Stimulated activated CD4-positive, alpha-beta T cell treated with anti-CD3 and anti-CD28 coated beads, Interleukin-2, amount 100 ng/mL, for 4 hours (primary cell): ENCODE measurements around the gene ABHD5.

Experiments
- DNase-seq: peaks from one replicate; pipeline ENCODE4 v3.0.0-alpha.2; 2020; ENCODE audit warnings: low read depth

ABHD5 gene

DNA sequence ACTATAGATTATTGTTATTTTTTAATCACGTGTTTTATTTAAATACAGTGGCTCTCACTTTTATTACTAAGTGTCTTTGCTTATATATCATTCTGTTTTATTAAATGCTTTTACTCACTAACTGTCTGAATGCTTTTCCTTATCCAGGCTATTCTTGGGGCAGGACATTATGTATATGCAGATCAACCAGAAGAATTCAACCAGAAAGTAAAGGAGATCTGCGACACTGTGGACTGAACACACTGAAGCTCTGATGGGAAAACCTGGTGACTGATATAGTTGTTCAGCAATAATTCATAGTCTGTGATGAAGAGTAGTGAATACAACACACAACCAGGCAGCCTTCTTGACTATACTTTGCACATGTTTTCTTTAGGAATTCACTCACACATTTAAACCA is 27.6 kb downstream of the ABHD5 start:
- no peak for DNase-seq

DNA sequence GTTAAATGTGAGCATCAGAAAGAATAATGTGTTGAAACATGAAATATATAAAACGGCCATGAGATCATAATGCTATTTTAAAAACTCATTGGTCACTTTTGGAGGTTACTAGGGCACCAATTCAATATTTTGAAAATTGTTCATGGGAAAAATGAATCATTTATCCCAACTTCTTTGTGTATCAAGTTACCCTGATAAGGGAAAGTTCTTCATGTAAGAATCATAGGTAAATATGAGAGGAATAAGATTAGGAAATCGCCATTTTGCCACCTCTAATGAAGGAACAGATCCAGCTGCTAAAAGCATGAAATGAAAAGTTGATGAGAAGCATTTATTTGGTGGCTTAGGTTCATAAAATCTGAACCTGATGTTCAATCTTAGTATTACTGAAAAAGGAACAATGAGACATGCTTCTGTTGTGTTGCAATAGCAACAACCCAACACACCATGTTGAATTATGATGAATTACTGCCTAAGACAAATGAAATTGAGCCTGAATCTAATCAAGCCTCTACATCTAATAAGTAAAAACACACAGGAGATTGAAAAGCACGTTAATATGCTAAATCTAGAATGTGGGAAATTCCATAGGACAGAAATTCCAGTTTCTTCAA is 32.5 kb downstream of the ABHD5 start:
- no peak for DNase-seq

GRCh38 chr3:43726521-43726920 is 35.8 kb downstream of the ABHD5 start:
- DNase-seq = no peak

- DNase-seq = no peak
Observed at GRCh38 chr3:43727930-43728329, 37.2 kb downstream of the ABHD5 start.

DNA sequence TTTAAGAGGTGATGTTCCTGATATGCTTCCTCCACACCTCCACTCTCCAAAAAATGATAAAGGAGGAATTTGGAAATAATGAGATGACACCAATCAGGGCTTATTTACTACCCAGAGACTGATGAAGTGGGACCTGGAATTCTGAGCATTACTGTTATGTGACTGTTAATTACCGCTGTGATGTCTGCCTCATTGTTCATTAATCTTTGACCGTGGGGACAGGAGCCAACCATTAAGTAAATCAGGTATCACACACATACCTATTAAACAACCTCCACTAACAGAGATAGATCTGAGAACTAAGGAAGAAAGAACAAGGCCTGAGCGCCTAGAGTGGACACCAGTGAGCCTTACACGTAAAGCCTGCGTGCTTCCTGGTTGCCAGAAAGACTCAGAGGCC is 37.7 kb downstream of the ABHD5 start:
- no peak for DNase-seq

- no peak for DNase-seq
Observed at GRCh38 chr3:43728947-43729346, 38.2 kb downstream of the ABHD5 start.

DNA sequence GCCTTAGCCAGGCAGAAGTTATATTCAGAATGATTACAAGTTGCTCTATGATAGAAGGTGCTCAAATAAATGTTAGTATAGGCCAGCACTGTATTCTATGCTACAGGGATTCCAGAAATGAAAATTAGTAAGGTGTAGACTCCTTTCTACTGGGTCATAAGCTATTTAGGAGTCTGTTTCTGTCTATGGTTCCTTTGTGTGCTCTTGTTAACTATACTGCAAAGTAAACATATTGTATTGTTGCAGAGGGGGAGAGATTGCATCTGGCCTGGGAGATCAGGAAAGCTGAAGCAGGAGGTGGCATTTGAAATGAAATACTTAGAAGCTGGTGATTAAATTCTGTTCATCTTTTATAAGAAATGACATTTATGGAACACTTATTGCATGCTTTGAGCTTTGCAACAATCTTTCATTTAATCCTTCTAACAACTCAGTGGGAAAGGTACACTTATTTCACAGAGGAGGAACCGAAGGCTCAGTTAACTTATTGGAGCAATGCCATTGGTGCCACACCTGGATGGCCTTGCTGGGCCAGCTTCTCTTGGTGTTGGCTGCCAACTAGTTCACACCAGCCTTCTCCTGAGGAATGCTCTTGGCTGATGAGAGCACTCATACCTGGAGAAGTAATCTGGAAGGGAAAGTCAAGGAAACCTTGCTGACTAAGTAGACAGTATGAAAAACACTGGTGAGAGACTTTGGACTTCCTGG is 39.1 kb downstream of the ABHD5 start:
- DNase-seq = no peak

- no peak for DNase-seq
Observed at GRCh38 chr3:43732747-43733425, 42.1 kb downstream of the ABHD5 start.

DNA sequence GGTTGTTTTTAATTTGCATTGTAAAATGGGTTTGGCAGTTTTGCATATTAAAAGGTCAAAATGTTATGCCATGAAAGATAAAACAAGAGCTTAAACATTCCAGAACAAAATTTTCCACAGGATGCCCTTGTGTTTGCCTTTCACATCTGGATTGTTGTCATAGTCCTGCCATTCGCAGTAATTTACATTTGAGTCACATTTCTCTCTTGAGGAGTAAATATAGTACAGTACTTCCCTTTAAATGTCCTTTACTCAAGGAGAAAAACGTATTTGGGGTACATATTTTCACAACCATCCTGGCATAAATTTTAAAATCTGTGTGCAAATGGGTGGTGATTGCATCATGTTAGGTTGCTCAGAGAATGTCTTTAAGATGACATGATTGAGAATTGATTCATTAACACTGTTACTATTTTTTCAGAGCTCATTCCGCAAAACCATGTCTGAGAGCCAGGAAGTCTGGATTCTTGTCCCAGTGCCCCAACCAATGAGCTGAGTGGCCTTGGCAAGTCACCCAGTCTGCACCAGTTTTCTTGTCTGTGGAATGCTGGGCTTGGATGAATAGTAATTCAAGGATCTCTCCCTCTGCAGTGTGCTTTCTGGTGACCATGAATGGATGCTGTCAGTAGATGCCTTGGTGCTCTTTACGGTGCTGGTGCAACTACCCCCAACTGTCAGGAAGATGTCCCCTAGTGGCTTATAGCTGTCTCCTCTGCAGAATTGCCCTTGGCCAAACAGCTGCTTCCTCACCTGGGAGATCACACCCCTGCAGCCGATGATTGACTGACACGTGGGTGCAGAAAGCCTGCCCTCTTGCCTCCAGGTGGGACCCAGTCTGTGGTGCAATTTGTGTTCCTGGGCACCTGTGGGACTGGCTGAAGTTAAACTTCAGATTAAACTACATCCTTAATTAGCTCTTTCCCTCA is 43.0 kb downstream of the ABHD5 start:
- DNase-seq = no peak

- no peak for DNase-seq
Observed at GRCh38 chr3:43734685-43735084, 43.9 kb downstream of the ABHD5 start.

GRCh38 chr3:43735618-43736017 is 44.9 kb downstream of the ABHD5 start:
- no peak for DNase-seq

DNA sequence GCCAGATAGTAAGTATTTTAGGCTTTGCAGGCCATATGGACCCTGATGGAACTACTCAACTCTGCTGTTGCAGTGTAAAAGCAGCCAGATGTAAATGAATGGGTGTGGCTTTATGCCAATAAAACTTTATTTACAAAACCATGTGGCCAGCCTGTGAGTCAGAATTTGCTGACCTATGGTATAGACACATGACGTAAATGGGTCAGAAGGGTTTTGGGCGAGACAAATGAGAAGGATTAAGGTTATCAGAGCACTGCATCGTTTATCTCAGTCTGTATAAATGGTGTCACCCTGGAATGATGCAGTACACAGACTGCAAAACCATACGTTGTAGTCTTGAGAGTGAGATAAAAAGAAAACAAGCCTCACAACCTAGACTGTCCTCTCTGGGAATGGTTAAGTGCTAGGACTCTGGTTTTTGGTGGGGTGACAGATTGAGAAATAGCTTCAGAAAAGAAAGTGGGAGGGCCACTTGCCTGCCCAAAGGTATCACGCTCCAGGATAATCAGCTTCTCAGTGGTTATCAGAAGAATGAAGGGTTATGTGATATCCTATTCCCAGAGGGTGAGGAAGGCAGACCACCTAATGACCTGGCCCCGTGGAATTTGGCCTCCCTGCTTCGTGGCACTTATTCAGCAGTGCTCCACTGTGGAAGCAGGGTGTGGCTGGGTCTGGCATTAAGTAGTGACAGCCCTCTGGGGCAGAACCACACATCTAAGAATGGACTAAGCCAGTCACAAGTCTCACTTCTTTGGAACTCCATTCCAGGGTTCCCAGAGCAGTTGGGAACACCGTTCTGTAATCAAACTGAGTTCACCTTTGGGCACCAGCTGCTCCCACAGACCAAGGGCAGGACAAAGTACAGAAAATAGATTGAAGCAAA is 46.1 kb downstream of the ABHD5 start:
- no peak for DNase-seq

DNA sequence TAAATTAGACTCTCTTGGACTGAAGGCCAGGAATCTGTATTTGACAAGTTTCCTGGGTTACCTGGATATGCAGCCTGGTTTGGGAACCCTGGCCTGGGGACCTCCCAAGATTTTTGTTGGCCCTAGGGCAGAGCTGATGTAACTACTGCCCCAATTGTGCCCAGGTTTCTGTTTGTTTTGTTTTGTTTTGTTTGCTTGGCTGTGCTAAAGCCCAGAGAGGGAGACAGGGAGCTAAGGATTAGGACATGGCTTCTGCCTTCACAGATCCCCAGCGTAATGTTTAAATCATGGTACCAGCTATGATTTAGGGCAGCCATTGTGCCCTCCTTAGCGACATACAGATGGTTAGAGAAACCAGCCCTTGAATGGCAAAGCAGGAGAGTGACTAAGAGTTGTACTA is 47.6 kb downstream of the ABHD5 start:
- DNase-seq = no peak

GRCh38 chr3:43742920-43743319 is 52.2 kb downstream of the ABHD5 start:
- DNase-seq = no peak

DNA sequence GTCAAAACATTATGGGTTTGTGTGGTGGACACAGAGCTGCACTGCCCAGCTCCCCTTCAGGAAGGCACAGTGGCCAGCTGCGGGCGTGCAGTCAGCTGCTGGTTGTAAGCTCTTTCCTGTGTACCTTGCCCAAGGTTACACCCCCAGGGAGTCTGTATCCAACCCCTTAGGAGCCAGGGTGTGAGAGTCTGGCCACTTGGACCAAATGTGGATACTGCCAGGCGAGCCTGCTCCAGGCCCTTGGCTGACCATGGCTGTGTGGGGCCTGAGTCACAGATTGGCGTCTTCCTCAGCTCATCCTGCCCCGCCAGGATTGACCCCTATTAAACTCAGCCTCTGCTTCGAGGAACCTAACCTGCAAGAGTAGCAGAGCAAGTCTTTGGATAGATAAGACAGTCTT is 56.9 kb downstream of the ABHD5 start:
- no peak for DNase-seq

DNA sequence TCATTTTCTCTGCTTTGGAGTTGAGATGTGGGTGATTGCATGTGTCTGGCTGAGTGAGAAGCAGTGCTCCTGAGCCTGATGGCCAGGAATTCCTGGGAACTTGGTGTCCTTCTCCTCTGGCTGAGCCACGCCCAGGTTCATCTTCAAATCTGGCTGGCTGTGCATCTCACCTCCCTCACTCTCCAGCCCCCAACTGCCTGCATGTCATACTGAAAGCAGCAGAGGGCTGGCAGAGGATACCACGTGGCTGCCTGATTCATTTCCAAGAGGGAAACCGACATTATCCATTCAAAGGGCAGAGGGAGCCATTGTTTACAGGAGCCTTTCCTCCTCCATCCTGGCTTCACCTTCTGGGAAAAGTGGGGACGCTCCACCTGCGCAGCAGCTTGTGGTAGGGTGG is 57.4 kb downstream of the ABHD5 start:
- DNase-seq = no peak

GRCh38 chr3:43748645-43749044 is 57.9 kb downstream of the ABHD5 start:
- DNase-seq = no peak

DNA sequence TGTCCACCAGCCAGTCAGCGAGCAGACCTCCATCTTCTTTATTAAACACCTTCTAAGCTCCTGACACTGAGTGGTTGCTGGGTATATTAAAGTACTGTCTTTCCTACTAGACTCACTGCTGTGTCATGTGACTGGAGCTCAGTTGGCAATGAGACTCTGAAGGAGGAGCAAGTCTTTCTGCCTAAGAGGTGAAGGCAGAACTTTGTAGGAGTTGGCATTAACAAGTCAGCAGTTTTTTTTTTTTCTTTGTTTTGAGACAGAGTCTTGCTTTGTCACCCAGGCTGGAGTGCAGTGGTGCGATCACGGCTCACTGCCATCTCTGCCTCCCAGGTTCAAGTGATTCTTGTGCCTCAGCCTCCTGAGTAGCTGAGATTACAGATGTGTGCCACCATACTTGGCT is 62.2 kb downstream of the ABHD5 start:
- DNase-seq = no peak

DNA sequence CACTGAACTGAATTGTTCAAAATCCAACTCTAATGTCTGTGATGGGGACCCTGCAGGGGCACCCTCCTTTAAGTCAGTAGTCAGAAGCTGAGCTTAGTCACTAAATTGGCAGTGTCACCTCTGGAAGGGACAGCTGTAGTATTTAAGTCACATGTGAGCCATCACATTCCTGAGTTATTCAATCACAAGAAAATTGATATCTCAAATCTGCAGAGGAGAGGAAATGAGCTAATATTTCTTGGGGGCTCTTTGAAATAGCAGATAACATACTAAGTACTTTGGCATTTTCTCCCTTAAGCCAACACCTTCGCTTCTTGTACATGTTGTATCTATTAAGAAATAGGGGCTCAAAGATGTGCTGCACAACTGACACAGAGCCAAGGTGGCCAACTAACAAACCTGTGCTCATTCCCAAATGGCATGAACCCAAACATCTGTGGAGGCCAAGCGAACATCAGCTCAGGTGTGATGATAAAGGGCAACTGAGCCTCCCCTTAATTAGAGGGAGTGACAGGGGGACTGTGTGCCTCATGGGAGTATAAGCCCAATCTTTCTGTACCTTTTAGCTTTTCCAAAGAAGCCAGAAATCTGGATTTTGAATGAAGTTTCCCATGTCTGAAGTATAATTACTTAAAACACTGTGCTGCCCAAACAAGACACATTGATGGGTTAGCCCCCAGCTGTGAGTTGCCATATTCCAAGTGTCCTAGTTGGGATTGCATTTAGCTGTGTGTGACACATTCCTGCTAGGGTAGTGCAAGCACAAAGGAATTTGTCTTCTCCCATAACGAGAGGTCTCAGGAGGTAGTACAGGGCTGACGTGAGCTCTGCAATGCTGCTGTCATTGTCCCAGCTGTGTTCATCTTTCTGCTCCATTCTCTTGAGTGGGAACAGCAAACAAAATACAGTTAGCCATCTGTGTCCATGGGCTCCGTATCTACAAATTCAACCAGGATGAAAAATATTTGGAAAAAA is 63.3 kb downstream of the ABHD5 start:
- no peak for DNase-seq

DNA sequence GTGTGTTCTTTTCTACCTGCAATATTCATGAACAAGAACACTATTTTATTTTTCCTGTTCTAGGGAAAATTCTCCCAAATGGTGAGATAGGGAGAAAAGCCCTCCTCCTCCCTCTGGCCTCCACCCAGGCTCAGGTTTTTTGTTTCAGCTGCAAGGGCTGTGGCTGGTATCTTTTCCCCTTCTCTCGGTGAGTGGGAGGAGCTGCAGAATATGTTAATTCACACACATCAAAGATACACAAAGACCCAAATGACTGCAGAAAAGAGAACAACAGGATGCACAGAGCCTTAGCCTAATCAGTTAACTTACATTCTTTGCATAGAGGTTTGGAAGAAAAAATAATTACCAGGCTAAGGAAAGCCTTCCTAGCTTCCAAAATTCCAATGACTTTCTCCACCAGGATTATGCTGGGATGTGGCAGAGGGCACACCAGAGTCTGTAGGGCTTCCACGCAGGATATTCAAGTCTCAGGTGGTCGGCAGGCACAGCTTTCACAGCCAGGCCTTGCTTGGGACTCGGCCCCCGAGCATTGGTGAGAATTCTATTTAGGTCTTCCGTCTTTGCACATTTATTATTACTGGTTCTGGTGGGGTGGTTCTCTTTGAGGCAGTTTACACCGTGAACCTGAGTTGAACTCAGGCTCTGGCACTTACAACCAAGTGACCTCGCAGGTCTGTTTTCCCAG is 64.9 kb downstream of the ABHD5 start:
- DNase-seq = no peak
